GM12865 (cell line): ENCODE results near the gene WNT7B.

Experiments
- DNase-seq: peaks from one replicate; pipeline ENCODE4 v3.0.0; 2010; ENCODE audit warnings: low read depth
- H3K4me3 ChIP-seq: 2 replicates; pipeline ENCODE4 v1.5.1; 2011; ENCODE audit warnings: mild to moderate bottlenecking, low read depth, low read length, control low read depth
- TF ChIP-seq, protein P1 (sequence below): IDR thresholded peaks from 2 replicates; pipeline ENCODE4 v1.5.1; 2011; ENCODE audit warnings: low read length, control low read depth, low read depth, inconsistent platforms; ENCODE audit not compliant: insufficient read depth; ENCODE audit errors: missing control alignments

The WNT7B gene

DNA sequence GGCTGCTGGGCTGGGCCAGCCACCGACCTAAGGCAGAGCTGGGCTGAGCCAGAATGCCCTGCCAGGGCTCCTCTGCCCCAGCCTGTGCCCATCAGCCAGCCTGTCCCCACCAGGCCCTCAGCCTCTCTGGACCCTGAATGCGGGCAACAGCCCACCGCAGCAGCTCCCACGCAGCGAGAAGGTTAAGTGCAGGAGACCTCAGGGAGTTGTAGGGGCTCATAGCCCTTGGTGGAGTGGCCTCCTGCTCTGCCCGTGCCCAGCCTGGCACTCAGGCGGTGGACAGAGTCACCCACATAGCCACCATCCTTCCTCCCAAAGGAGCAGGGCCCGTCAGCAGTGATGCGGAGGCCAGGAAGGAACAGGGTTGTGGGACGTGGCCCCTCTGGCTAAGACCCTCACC is 19.1 kb downstream of the WNT7B start:
- no peak for DNase-seq
- TF ChIP-seq, protein P1, sequence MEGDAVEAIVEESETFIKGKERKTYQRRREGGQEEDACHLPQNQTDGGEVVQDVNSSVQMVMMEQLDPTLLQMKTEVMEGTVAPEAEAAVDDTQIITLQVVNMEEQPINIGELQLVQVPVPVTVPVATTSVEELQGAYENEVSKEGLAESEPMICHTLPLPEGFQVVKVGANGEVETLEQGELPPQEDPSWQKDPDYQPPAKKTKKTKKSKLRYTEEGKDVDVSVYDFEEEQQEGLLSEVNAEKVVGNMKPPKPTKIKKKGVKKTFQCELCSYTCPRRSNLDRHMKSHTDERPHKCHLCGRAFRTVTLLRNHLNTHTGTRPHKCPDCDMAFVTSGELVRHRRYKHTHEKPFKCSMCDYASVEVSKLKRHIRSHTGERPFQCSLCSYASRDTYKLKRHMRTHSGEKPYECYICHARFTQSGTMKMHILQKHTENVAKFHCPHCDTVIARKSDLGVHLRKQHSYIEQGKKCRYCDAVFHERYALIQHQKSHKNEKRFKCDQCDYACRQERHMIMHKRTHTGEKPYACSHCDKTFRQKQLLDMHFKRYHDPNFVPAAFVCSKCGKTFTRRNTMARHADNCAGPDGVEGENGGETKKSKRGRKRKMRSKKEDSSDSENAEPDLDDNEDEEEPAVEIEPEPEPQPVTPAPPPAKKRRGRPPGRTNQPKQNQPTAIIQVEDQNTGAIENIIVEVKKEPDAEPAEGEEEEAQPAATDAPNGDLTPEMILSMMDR: no peak
- no peak overlapping the region for H3K4me3 ChIP-seq

DNA sequence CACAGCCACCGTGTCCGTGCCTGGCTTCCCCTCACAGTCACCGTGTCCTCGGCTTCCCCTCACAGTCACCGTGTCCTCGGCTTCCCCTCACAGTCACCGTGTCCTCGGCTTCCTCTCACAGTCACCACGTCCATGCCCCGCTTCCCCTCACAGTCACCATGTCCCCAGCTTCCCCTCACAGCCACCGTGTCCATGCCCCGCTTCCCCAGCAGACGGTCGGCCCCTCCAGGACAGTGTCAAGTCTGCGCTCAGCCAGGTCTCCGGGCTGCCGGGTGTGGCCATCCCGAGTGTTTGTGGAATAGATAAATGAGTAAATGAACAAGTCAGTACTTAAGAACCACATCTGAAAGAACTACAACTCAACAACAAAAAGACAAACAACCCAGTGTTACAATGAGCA is 23.8 kb downstream of the WNT7B start:
- TF ChIP-seq, protein P1: no peak
- DNase-seq: no peak
- no peak overlapping the region for H3K4me3 ChIP-seq

DNA sequence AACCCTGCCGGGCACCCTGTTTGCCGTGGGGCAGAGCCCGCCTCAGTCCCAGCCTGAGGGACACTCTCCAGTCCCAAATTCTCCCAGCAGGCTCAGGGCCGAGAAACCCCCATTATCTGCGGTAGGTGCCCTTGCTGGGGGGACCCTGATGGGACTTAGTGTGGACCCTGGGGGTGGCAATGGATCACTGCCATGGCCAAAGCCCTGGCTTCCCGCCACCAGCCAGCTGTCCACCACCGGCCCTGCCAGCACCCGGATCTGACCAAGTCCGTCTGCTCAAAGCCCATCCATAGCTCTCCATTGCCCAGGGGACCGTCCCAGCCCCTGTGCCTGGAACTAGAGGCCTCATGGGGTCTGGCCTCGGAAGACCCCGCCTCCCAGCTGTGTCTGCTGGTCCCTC is 24.4 kb downstream of the WNT7B start:
- DNase-seq: no peak
- no peak overlapping the region for H3K4me3 ChIP-seq
- TF ChIP-seq, protein P1: no peak

DNA sequence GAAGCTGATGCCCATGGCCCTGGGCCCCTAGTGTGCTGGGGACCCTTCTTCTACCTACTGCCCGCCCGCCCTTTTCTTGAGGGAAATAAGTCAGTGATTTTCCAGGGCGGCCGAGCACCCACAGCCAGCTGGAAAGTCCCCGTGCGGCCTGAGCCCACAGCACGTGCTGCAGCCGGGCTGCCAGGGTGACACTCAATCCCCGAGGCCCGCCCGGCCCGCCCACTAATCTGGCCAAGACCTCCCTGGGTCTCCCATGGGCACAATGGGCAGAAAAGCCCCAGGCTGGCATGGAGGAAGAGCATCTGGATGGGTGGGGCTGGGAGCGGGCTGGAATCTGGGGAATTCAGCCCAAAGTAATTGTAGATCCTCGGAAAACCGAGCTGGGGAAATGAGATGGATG is 24.8 kb downstream of the WNT7B start:
- TF ChIP-seq, protein P1: no peak
- DNase-seq: no peak
- H3K4me3 ChIP-seq: no peak overlapping the region

DNA sequence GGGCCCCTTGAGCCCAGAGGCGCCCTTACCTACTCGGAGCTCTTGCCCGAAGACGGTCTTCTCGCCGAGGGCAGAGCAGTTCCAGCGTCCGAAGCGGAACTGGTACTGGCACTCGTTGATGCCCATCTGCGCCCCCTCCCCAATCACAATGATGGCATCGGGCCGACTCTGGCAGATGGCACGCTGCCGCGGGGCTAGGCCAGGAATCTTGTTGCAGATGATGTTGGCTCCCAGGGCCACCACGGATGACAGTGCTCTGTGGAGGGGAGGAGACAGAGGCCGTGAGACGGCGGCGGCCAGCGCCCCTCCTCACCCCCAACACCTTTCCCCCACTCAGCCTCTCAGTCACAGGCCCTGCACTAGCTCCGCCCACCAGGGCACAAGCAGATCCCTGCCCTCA is 27.1 kb downstream of the WNT7B start:
- TF ChIP-seq, protein P1: no peak
- no peak for DNase-seq
- H3K4me3 ChIP-seq: no peak overlapping the region

DNA sequence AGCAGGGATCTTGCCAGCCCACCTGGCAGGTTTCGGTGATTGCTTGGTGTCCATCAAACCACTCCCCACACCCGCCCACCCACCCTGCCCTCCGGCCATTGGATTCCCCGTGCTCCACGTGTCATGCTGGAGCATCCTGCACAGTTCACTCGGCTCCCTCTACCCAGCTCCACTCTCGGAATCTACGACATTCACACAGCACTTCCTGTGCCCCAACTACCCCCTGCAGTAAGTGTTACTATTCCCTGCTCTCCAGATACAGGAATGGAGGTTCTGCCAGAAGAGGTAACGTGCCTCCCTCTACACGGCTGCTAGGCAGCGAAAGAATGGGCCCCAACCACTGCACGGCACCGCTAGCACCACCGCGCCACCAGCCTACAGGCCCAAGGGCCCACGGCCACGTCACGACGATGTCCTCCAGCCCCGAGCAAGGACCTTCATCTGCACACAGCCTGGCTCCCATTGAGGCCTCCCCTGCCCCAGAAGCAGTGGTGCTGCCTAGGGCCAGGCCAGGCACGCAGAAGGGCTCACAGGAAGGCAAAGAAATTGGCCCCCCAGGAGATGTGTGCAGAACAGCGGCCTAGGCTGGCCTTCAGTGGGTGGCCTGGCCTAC is 27.6 kb downstream of the WNT7B start:
- TF ChIP-seq, protein P1: no peak
- DNase-seq: no peak
- no peak overlapping the region for H3K4me3 ChIP-seq

DNA sequence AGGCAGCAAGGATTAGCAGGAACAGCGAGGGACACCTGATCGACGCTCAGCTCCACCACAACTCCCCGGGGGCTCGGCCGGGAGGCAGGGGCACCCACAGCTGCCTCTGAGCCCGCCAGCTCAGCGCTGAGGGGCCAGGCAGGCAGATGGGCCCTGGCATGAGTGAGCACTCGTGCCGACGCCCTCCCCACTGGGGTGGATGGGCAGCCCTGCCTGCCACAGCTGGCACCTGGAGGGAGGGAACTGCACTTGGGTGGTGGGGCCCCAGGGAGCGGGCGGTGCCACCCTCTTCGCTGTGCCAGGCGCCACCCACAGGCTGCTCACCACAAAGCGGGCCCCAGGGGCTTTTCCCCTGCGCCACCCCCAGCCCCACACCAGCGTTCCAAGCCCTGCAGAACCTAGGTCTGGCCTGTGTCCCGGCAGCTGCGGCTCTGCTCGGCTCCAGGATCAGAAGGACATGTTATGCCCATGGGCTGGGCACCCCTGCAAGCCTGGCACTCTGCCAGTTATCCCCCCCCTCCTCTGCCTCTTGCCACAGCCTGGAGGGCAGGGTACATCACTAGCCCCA is 28.8 kb downstream of the WNT7B start:
- H3K4me3 ChIP-seq: no peak overlapping the region
- DNase-seq: no peak
- TF ChIP-seq, protein P1: no peak
